Measurements from ENCODE around the gene SLC5A12.

Gene SLC5A12

GRCh38 chr11:26765323-26765722 is 43.5 kb upstream of the SLC5A12 start:
- no peaks in the 10 kb centered on the region for H3K9me2 ChIP-seq (replicated peaks; ENCODE audit: insufficient read depth, low read length)
- no peak overlapping the region for H2AFZ ChIP-seq (ENCODE audit: low read depth, low read length, severe bottlenecking)
- no peak overlapping the region for H3K27ac ChIP-seq (ENCODE audit: low read depth, low read length)
- H3K27me3 ChIP-seq (ENCODE audit: low read length), result no peaks in the 10 kb centered on the region
- H3K9me3 ChIP-seq (ENCODE audit: insufficient read depth, low read length), result no peaks in the 10 kb centered on the region
- no peaks in the 10 kb centered on the region for H4K20me1 ChIP-seq (ENCODE audit: low read depth, low read length)
- no peaks in the 10 kb centered on the region for H3K79me2 ChIP-seq (ENCODE audit: insufficient read depth, low read length)
- no peak overlapping the region for H3K9ac ChIP-seq (ENCODE audit: low read length)
- H3F3A ChIP-seq (ENCODE audit: insufficient read depth), result no peaks in the 10 kb centered on the region
- no peaks in the 10 kb centered on the region for H3K36me3 ChIP-seq (ENCODE audit: low read length)
- no peak overlapping the region for H3K4me3 ChIP-seq (ENCODE audit: insufficient read depth, low read length, poor library complexity, severe bottlenecking)
- H3K4me2 ChIP-seq (ENCODE audit: low read depth, low read length, poor library complexity, severe bottlenecking), result no peak overlapping the region
- TF ChIP-seq, protein P1, sequence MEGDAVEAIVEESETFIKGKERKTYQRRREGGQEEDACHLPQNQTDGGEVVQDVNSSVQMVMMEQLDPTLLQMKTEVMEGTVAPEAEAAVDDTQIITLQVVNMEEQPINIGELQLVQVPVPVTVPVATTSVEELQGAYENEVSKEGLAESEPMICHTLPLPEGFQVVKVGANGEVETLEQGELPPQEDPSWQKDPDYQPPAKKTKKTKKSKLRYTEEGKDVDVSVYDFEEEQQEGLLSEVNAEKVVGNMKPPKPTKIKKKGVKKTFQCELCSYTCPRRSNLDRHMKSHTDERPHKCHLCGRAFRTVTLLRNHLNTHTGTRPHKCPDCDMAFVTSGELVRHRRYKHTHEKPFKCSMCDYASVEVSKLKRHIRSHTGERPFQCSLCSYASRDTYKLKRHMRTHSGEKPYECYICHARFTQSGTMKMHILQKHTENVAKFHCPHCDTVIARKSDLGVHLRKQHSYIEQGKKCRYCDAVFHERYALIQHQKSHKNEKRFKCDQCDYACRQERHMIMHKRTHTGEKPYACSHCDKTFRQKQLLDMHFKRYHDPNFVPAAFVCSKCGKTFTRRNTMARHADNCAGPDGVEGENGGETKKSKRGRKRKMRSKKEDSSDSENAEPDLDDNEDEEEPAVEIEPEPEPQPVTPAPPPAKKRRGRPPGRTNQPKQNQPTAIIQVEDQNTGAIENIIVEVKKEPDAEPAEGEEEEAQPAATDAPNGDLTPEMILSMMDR (IDR thresholded peaks at IDR 0.05; ENCODE audit: insufficient read depth, low read length, poor library complexity, severe bottlenecking), result no peak
- no peak for TF ChIP-seq EZH2phosphoT487 (conservative IDR thresholded peaks at IDR 0.05; ENCODE audit: low read length)

DNA sequence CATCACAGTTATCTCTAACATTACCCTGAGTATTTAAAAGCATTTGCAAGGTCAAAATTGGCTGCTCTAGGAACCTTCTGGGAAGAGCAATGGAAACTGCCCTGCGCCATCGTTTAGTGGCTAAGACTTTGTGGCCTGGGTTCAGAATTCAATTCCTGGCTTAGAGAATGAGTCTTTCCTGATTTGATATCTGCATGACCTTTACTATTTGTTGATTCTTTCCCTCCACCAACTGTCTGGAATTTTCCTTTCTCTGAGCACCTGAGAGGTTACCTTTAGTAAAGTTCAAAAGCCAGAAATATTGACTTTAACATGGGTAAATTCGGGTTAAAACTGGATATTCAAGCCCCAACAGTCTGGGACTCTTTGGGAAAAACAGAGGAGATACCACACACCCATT is 43.0 kb upstream of the SLC5A12 start:
- no peaks in the 10 kb centered on the region for H3K9me2 ChIP-seq (replicated peaks; ENCODE audit: insufficient read depth, low read length)
- H2AFZ ChIP-seq (ENCODE audit: low read depth, low read length, severe bottlenecking), result no peak overlapping the region
- TF ChIP-seq, protein P1 (IDR thresholded peaks at IDR 0.05; ENCODE audit: insufficient read depth, low read length, poor library complexity, severe bottlenecking), result no peak
- no peak for TF ChIP-seq EZH2phosphoT487 (conservative IDR thresholded peaks at IDR 0.05; ENCODE audit: low read length)
- H3K27me3 ChIP-seq (ENCODE audit: low read length), result no peaks in the 10 kb centered on the region
- H4K20me1 ChIP-seq (ENCODE audit: low read depth, low read length), result no peaks in the 10 kb centered on the region
- no peak overlapping the region for H3K9ac ChIP-seq (ENCODE audit: low read length)
- no peaks in the 10 kb centered on the region for H3K36me3 ChIP-seq (ENCODE audit: low read length)
- H3K79me2 ChIP-seq (ENCODE audit: insufficient read depth, low read length), result no peaks in the 10 kb centered on the region
- H3F3A ChIP-seq (ENCODE audit: insufficient read depth), result no peaks in the 10 kb centered on the region
- H3K27ac ChIP-seq (ENCODE audit: low read depth, low read length), result no peak overlapping the region
- no peaks in the 10 kb centered on the region for H3K9me3 ChIP-seq (ENCODE audit: insufficient read depth, low read length)
- no peak overlapping the region for H3K4me3 ChIP-seq (ENCODE audit: insufficient read depth, low read length, poor library complexity, severe bottlenecking)
- no peak overlapping the region for H3K4me2 ChIP-seq (ENCODE audit: low read depth, low read length, poor library complexity, severe bottlenecking)

DNA sequence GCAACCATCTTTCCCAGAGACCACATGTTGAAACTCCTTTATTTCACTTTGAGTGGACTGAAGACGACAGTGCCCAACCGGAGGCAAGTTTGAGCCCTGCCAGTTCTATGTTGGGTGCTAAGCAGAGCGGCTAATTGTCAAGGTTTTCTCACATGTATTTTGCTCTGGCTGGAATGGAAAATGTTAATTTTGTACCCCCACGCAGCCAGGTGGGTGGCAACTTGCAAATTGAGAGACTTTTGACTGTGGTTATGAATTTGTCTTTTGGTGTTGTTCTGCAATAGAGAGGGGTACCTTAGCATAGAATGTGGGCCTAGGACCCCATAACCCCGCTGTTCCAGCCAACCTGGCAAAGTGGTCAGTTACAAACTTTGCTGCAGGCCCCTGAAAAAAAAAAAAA is 42.5 kb upstream of the SLC5A12 start:
- no peak overlapping the region for H3K27ac ChIP-seq (ENCODE audit: low read depth, low read length)
- H3K4me3 ChIP-seq (ENCODE audit: insufficient read depth, low read length, poor library complexity, severe bottlenecking), result no peak overlapping the region
- TF ChIP-seq EZH2phosphoT487 (conservative IDR thresholded peaks at IDR 0.05; ENCODE audit: low read length), result no peak
- TF ChIP-seq, protein P1 (IDR thresholded peaks at IDR 0.05; ENCODE audit: insufficient read depth, low read length, poor library complexity, severe bottlenecking), result no peak
- H4K20me1 ChIP-seq (ENCODE audit: low read depth, low read length), result no peaks in the 10 kb centered on the region
- H3K9me2 ChIP-seq (replicated peaks; ENCODE audit: insufficient read depth, low read length), result no peaks in the 10 kb centered on the region
- no peaks in the 10 kb centered on the region for H3K36me3 ChIP-seq (ENCODE audit: low read length)
- H3K9ac ChIP-seq (ENCODE audit: low read length), result no peak overlapping the region
- H3K27me3 ChIP-seq (ENCODE audit: low read length), result no peaks in the 10 kb centered on the region
- H3K9me3 ChIP-seq (ENCODE audit: insufficient read depth, low read length), result no peaks in the 10 kb centered on the region
- no peaks in the 10 kb centered on the region for H3K79me2 ChIP-seq (ENCODE audit: insufficient read depth, low read length)
- H2AFZ ChIP-seq (ENCODE audit: low read depth, low read length, severe bottlenecking), result no peak overlapping the region
- no peaks in the 10 kb centered on the region for H3F3A ChIP-seq (ENCODE audit: insufficient read depth)
- no peak overlapping the region for H3K4me2 ChIP-seq (ENCODE audit: low read depth, low read length, poor library complexity, severe bottlenecking)
